GM12873 (cell line): Measurements from ENCODE around the gene PRDM2.

Source experiments
- TF ChIP-seq, protein P1 (sequence below): IDR thresholded peaks from 2 replicates; pipeline ENCODE4 v1.5.1; 2012; ENCODE audit warnings: low read depth, mild to moderate bottlenecking, moderate library complexity, low read length, control low read depth; ENCODE audit not compliant: insufficient read depth; ENCODE audit errors: missing control alignments

PRDM2 gene

DNA sequence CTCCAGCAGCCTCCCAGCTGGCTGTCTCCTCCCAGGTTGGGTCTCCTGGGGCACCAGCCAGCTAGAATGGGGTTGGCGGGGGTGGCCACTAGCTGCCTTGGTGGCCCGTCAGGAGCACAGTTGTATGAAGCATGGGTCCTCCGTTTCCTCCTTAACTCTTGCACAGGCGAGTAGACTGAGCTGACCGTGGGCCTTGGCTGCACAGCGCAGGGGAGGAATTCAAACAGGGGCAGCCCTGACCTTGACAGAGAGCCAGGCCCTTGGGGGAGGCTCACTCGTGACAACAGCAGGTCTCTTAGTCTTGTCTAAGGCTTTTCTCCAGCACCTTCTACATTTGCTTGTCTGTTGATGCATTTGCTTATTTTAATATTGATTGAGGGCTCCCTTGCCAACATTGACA lies 114.1 kb downstream of the PRDM2 start:
- TF ChIP-seq, protein P1, sequence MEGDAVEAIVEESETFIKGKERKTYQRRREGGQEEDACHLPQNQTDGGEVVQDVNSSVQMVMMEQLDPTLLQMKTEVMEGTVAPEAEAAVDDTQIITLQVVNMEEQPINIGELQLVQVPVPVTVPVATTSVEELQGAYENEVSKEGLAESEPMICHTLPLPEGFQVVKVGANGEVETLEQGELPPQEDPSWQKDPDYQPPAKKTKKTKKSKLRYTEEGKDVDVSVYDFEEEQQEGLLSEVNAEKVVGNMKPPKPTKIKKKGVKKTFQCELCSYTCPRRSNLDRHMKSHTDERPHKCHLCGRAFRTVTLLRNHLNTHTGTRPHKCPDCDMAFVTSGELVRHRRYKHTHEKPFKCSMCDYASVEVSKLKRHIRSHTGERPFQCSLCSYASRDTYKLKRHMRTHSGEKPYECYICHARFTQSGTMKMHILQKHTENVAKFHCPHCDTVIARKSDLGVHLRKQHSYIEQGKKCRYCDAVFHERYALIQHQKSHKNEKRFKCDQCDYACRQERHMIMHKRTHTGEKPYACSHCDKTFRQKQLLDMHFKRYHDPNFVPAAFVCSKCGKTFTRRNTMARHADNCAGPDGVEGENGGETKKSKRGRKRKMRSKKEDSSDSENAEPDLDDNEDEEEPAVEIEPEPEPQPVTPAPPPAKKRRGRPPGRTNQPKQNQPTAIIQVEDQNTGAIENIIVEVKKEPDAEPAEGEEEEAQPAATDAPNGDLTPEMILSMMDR = no peak

DNA sequence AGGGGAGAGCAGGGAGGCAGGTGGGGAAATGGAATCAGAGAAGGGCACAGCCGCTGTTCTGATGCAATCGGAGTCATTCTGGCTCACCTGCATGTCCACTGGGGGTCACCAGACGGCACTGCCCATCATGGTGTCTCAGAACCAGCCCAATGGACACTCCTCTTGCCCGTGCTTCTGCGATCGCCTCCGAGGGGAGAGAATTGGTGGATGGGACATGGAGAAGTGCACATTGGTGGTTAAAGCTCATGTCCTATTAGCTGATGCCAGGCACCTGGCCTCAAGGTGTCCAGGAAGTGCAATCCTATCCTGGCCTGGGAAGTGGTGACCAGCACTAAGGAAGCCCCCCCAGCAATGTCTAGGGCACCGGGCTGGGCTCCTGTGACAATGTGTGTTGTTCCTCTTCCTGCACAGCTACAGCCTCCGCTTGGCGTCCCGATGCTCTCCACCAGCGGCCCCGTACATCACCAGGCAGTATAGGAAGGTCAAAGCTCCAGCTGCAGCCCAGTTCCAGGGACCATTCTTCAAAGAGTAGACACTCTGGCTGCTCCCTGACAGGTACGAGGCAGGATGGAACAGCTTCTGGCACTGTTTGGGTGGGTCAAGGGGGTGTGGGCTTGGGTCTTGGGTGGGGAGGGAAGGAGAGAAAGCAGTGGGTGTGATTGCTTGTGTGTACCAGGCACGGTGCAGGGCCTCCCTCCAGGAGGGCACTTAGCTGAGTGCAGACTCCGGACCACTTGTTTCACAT lies 116.2 kb downstream of the PRDM2 start:
- TF ChIP-seq, protein P1 = no peak

DNA sequence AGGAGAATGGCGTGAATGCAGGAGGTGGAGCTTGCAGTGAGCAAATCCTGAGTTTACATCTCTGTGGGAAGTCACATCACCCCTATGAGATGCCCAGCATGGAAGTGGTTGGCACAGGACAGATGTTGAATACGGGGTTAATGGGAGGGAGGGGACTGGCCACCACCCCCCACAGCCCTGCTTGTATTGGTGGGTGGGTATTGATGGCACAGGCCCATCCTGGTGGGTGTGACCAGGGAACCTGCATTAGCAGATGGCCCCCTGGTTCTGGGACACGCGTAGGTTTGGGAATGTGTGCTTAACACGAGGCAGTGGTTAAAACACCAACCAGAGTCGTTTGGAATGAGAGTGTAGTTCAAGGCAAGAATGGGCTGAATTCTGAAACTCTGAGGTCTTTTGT lies 117.9 kb downstream of the PRDM2 start:
- TF ChIP-seq, protein P1 = no peak

DNA sequence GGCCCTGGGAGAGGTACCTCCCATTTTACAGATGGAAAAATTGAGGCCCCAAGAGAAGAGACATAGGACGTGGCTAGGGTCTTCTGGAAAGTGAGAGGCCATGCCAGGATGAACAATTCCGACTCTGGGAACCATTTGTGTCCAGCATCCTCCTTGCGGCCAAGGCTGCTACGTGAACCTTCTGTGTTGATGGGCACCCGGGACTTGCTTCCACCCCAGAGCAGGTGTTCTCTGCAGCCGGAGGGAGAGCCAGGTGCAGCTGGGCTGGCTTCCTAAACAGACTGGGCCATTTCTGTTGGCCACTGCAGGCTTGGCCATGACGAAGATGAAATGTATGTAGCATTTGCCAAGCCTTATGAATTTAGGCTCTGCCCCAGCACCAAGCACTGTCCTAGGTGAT lies 118.9 kb downstream of the PRDM2 start:
- TF ChIP-seq, protein P1 = no peak

DNA sequence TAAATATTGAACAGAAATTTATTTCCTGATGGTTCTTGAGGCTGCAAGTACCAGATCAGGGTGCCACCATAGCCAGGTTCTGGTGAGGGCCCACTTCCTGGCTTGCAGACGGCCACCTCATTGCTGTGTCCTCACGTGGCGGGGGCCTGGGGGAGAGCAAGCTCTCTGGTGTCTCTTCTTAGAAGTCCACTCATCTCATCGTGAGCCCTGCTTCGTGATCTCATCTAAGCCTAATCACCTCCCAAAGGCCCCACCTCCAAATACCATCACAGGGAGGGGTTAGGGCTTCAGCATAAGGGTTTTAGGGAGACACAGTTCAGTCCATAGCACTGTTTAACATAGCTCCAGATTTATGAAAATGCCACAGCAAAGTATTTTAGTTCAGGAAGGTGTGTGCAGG lies 119.7 kb downstream of the PRDM2 start:
- TF ChIP-seq, protein P1 = no peak

DNA sequence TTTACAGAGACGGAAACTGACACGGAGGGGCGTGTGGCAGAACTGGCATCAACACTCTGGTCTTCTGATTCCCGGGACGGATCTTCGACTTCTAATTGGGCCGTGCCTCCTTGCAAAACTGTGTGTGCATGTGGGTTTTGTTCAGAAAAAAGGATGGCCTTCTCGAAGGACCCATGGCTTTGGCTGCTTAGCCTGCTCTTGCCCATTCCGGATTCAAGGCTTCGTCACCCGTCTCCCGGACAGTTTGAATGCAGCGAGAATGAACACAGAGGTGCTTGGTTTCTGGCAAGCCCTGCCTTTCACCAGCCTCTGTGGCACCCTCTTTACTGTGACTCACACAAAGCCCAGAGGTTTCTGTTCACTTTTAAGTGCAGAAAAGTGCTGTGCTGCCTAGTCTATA lies 120.1 kb downstream of the PRDM2 start:
- TF ChIP-seq, protein P1 = no peak

DNA sequence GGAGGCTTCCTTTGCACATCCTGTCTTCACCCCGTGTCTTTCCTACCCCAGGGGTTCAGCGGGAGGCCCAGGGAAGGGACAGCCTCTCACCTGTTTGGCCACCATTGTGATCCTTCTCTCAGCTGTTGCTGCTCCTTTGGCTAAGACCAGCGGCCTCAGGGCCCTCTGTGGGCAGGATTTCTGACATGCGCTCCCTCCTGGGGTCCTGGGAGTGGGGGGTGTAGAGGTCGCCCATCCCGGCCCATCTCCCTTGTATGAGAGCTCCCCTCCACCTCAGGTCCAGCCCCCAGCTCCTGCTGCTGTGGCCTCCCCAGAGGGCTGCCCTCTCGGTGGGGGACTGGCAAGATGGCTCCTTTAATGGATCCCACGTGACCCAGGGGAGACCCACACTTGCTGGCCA lies 120.5 kb downstream of the PRDM2 start:
- TF ChIP-seq, protein P1 = no peak
